Type B pancreatic cell (in vitro differentiated cells): ENCODE data around the gene FABP3. TPM values are rescaled to one million over a fixed set of nuclear protein-coding genes. Genes with fewer than 3 reads are reported as not detected.

Source experiments
- DNase-seq: peaks from one replicate; pipeline ENCODE4 v3.0.0; 2021; ENCODE audit warnings: mixed read lengths; ENCODE audit not compliant: unreplicated experiment; ENCODE audit errors: extremely low spot score
- H3K27ac Mint-ChIP-seq: 2 replicates; pipeline ENCODE4 v1.8.0; 2021; ENCODE audit warnings: mild to moderate bottlenecking, mixed read lengths
- H3K27me3 Mint-ChIP-seq: 2 replicates; pipeline ENCODE4 v1.8.0; 2021; ENCODE audit warnings: mixed read lengths
- H3K36me3 Mint-ChIP-seq: 2 replicates; pipeline ENCODE4 v1.8.0; 2021; ENCODE audit warnings: mixed read lengths
- H3K4me1 Mint-ChIP-seq: one replicate; pipeline ENCODE4 v1.8.0; 2021; ENCODE audit warnings: mixed read lengths; ENCODE audit not compliant: unreplicated experiment
- H3K4me3 Mint-ChIP-seq: 2 replicates; pipeline ENCODE4 v1.8.0; 2021; ENCODE audit warnings: mild to moderate bottlenecking, mixed read lengths
- H3K9me3 Mint-ChIP-seq: 2 replicates; pipeline ENCODE4 v1.8.0; 2021; ENCODE audit warnings: mixed read lengths
- CTCF ChIP-seq: fragments of 200-600 bp; sonication (generic); conservative IDR thresholded peaks from 2 replicates; pipeline ENCODE4 v1.5.0; 2021; ENCODE audit warnings: antibody characterized with exemption, mild to moderate bottlenecking
- total RNA-seq: library from RNA; stranded (reverse); gene quantifications from 2 replicates; pipeline ENCODE4 v1.2.1, GENCODE V29; 2021; ENCODE audit warnings: low replicate concordance

FABP3 gene
- total RNA-seq, 1 donor from 2014 or later: 16.4 TPM

DNA sequence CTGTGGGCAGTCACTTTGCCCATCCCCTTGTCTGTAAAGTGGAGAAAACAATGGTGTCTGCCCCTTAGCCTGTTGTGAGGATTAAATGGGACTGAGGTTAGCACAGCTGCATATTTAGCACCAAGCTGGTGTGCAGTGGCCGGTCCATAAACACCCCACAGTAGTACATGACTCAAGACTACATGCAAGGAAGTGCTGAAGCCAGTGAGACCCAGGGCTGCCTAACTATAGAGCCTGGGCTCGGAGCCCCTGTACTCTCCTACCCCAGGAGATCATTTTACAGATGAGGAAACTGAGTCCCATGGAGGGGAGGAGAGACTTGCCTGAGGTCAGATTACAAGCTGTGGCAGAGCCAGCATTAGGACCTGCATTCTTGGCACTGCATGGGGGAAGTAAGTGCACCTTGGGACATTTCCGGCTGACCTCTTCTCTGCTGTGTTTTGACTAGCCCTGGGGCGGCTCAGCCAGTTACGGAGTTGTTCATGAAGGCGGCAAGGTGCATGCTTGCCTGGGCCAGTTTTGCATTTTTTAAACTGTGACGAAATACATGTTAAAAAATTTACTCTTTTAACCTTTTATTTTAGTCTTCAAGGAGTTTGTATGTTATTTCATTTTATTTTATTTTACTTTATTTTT is 43.3 kb upstream of the FABP3 start:
- Mint-ChIP-seq H3K4me3 (peak overlapping the region; percentile 98), H3K9me3 (no peaks in the 10 kb centered on the region), H3K4me1 (peaks cover 33% of the 10 kb centered on the region), H3K36me3 (peaks cover 7% of the 10 kb centered on the region), H3K27me3 (peaks cover 17% of the 10 kb centered on the region), H3K27ac (peak overlapping the region; percentile 5)
- no peak for DNase-seq
- TF ChIP-seq CTCF: no peak

GRCh38 chr1:31415658-31416057 is 42.8 kb upstream of the FABP3 start:
- DNase-seq: no peak
- no peak for TF ChIP-seq CTCF
- H3K9me3 Mint-ChIP-seq: no peaks in the 10 kb centered on the region
- H3K27me3 Mint-ChIP-seq: peaks cover 22% of the 10 kb centered on the region
- H3K36me3 Mint-ChIP-seq: peaks cover 7% of the 10 kb centered on the region
- peak overlapping the region; percentile 98 for H3K4me3 Mint-ChIP-seq
- peaks cover 33% of the 10 kb centered on the region for H3K4me1 Mint-ChIP-seq
- H3K27ac Mint-ChIP-seq: peak overlapping the region; percentile 5

DNA sequence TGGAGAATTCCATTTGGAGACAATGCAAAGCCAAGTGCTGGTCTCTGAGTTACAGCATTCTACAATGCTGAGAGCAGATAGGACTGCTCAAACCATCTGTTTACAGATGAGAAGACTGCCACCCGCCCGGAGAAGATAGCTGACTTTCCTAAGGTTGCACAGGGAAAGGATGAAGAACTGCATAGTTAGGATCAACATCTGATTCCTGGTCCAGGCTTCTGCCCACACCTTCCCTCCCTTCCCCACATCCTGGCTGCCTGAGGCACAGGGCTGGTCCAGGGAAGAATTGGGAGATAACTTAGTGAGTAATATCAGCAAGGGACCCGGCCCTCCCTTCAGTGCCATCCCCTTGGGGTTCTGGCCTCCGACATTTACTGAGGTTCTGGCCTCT is 42.1 kb upstream of the FABP3 start:
- Mint-ChIP-seq H3K27ac (peak overlapping the region; percentile 94), H3K36me3 (peaks cover 7% of the 10 kb centered on the region)

DNA sequence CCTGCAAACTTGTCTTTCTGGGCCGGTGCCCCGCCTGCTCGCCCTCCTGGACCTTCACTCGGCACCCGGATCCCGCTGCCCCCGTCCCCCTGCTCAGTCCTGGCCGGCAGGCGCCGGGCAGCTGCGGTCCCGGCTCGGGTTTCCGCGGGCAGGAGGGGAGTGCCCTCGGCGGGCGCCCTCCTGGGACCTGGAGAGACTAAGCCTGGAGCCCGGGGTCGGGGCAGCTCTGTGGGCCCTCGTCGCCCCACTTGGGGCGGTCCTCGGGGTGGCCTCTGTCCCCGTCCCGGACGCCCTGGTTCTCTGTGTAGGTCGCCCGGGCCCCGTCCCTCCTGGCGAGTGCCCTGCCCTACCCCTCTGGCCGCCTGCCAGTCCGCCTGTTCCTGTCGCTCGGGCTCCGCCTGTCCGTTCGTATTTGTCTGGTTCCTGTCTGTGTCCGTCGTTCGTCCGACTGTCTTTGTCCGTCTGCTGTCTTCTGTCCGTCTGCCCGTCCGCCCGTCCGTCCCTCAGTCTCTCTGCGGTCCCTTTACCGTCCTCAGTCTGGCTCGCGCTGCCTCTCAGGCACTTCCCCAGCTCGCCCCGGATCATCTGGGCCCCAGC is 40.6 kb upstream of the FABP3 start:
- DNase-seq: no peak
- Mint-ChIP-seq H3K36me3 (peaks cover 7% of the 10 kb centered on the region), H3K4me1 (peaks cover 41% of the 10 kb centered on the region)

More for the DNA sequence above, 42.1 kb upstream of the FABP3 start:
- TF ChIP-seq CTCF: no peak
- no peak for DNase-seq
- peak overlapping the region; percentile 98 for H3K4me3 Mint-ChIP-seq
- H3K4me1 Mint-ChIP-seq: peaks cover 33% of the 10 kb centered on the region
- no peaks in the 10 kb centered on the region for H3K9me3 Mint-ChIP-seq
- H3K27me3 Mint-ChIP-seq: peaks cover 26% of the 10 kb centered on the region

GRCh38 chr1:31412732-31413404 is 40.0 kb upstream of the FABP3 start, which contains the start of gene SERINC2:
Gene SERINC2, plus strand, starts transcription at chr1:31413213. Its CDS starts 53 bp downstream, at chr1:31413266.
- Mint-ChIP-seq H3K4me1 (peaks cover 41% of the 10 kb centered on the region), H3K4me3 (peak within 1 kb of the TSS; percentile 98), H3K27ac (peak within 1 kb of the TSS; percentile 94), H3K36me3 (peaks cover 7% of the 10 kb centered on the region), H3K9me3 (no peaks in the 10 kb centered on the region), H3K27me3 (peaks cover 39% of the 10 kb centered on the region)
- no peak for TF ChIP-seq CTCF
- no peak for DNase-seq

More for the DNA sequence above, 40.6 kb upstream of the FABP3 start:
- peaks cover 38% of the 10 kb centered on the region for H3K27me3 Mint-ChIP-seq
- no peaks in the 10 kb centered on the region for H3K9me3 Mint-ChIP-seq
- no peak for TF ChIP-seq CTCF
- peak overlapping the region; percentile 98 for H3K4me3 Mint-ChIP-seq
- peak overlapping the region; percentile 94 for H3K27ac Mint-ChIP-seq
